ENCODE measurements around the gene ZSCAN26.

DNA sequence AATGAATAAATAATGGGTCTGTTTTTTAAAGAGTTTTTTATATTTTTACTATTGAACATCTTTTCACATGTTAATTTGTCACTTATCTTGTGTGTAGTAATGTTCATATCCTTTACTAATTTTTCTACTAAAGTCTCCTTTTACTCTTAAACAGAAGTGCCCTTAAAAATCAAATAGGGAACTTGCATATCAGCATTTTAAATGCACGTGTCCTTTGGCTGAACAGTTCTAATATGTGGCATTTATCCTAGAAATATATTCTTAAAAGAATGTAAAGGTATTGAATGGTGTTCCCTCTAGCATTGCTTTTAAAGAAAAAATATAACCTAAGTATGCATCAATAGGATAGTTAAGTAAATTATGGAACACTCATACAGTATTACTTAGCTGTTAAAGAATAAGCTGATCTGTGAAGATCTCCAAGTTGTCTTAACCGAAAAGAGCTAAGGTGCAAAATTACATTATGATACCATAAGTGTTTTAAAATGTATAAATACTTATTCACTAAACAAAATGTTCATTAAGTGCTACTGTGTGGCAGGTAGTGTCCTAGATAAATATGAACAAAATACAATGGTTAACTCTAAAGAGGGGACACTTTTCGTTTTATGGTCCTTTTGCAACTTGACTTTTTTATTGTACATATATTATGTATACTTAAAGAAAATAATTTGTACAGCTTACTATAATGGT, 13.8 kb downstream of the ZSCAN26 start:
- TF ChIP-seq EP300 (IDR thresholded peaks at IDR 0.05) = no peak
- TF ChIP-seq, protein P1, sequence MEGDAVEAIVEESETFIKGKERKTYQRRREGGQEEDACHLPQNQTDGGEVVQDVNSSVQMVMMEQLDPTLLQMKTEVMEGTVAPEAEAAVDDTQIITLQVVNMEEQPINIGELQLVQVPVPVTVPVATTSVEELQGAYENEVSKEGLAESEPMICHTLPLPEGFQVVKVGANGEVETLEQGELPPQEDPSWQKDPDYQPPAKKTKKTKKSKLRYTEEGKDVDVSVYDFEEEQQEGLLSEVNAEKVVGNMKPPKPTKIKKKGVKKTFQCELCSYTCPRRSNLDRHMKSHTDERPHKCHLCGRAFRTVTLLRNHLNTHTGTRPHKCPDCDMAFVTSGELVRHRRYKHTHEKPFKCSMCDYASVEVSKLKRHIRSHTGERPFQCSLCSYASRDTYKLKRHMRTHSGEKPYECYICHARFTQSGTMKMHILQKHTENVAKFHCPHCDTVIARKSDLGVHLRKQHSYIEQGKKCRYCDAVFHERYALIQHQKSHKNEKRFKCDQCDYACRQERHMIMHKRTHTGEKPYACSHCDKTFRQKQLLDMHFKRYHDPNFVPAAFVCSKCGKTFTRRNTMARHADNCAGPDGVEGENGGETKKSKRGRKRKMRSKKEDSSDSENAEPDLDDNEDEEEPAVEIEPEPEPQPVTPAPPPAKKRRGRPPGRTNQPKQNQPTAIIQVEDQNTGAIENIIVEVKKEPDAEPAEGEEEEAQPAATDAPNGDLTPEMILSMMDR (IDR thresholded peaks at IDR 0.05) = no peak
- TF ChIP-seq POLR2A (IDR thresholded peaks at IDR 0.05; ENCODE audit: low read depth) = no peak
- no peak for TF ChIP-seq POLR2AphosphoS5 (IDR thresholded peaks at IDR 0.05)
